Stimulated activated CD4-positive, alpha-beta T cell treated with anti-CD3 and anti-CD28 coated beads, Interleukin-2, amount 100 ng/mL, for 24 hours (primary cell): ENCODE results near the gene CDHR2.

Experiments
- DNase-seq, 2 donors: peaks; one replicate each; pipeline ENCODE4 v3.0.0-alpha.2; 2020

The CDHR2 gene

GRCh38 chr5:176548967-176549444 lies at the start of gene CDHR2:
Gene CDHR2, plus strand, starts transcription at chr5:176549342. Its CDS starts 16,011 bp downstream, at chr5:176565353.
- no peak for DNase-seq

- DNase-seq: no peak
These were observed 48.6 kb upstream of the CDHR2 start for GRCh38 chr5:176500511-176500910.

GRCh38 chr5:176501333-176501732 lies 47.8 kb upstream of the CDHR2 start:
- no peak for DNase-seq

GRCh38 chr5:176503496-176503895 lies 45.6 kb upstream of the CDHR2 start:
- no peak for DNase-seq

GRCh38 chr5:176507911-176508310 lies 41.2 kb upstream of the CDHR2 start:
- DNase-seq: no peak

GRCh38 chr5:176508603-176509002 lies 40.5 kb upstream of the CDHR2 start:
- DNase-seq: no peak

- DNase-seq: no peak
These were observed 35.4 kb upstream of the CDHR2 start for GRCh38 chr5:176513788-176514187.

- no peak for DNase-seq
These were observed 34.7 kb upstream of the CDHR2 start for GRCh38 chr5:176514244-176514950.

- DNase-seq: no peak
These were observed 33.7 kb upstream of the CDHR2 start for GRCh38 chr5:176515396-176515795.

- DNase-seq: no peak
These were observed 32.0 kb upstream of the CDHR2 start for GRCh38 chr5:176517053-176517661.

- DNase-seq: no peak
These were observed 29.1 kb upstream of the CDHR2 start for GRCh38 chr5:176519810-176520720.

- no peak for DNase-seq
These were observed 27.9 kb upstream of the CDHR2 start for GRCh38 chr5:176521286-176521685.

GRCh38 chr5:176521699-176522263 lies 27.4 kb upstream of the CDHR2 start:
- DNase-seq: no peak

- no peak for DNase-seq
These were observed 25.0 kb upstream of the CDHR2 start for GRCh38 chr5:176524138-176524537.

- no peak for DNase-seq
These were observed 24.2 kb upstream of the CDHR2 start for GRCh38 chr5:176524987-176525386.

- no peak for DNase-seq
These were observed 23.5 kb upstream of the CDHR2 start for GRCh38 chr5:176525677-176526076.

- DNase-seq: no peak
These were observed 22.7 kb upstream of the CDHR2 start for GRCh38 chr5:176526462-176526861.

GRCh38 chr5:176527246-176528222 lies 21.6 kb upstream of the CDHR2 start:
- no peak for DNase-seq

- no peak for DNase-seq
These were observed 20.8 kb upstream of the CDHR2 start for GRCh38 chr5:176528301-176528700.

- DNase-seq: no peak
These were observed 20.4 kb upstream of the CDHR2 start for GRCh38 chr5:176528761-176529115.

- DNase-seq: no peak
These were observed 19.9 kb upstream of the CDHR2 start for GRCh38 chr5:176529116-176529740.
